H9 (cell line): ENCODE measurements around the gene ZNF230. TPM values are rescaled to one million over a fixed set of nuclear protein-coding genes. Genes with fewer than 3 reads are reported as not detected.

Experiments used
- DNase-seq: peaks from one replicate; pipeline ENCODE4 v3.0.0-alpha.2; 2017
- H2AFZ ChIP-seq: one replicate; pipeline ENCODE4 v1.6.1; 2013; ENCODE audit warnings: mild to moderate bottlenecking, low read length, control low read depth, moderate library complexity
- H2AK5ac ChIP-seq: 2 replicates; pipeline ENCODE4 v1.6.1; 2013; ENCODE audit warnings: low read length, control low read depth, mixed read lengths; ENCODE audit not compliant: insufficient read length
- H2BK120ac ChIP-seq: one replicate; pipeline ENCODE4 v1.6.1; 2013; ENCODE audit warnings: low read depth, mild to moderate bottlenecking, low read length, control low read depth, inconsistent platforms; ENCODE audit not compliant: poor library complexity, severe bottlenecking
- H2BK12ac ChIP-seq: 2 replicates; pipeline ENCODE4 v1.6.1; 2013; ENCODE audit warnings: low read length, control low read depth, mixed read lengths, low read depth; ENCODE audit not compliant: insufficient read length
- H2BK15ac ChIP-seq: 2 replicates; pipeline ENCODE4 v1.6.1; 2013; ENCODE audit warnings: low read depth, low read length, control low read depth
- H2BK20ac ChIP-seq: one replicate; pipeline ENCODE4 v1.6.1; 2013; ENCODE audit warnings: low read depth, mild to moderate bottlenecking, low read length, control low read depth, inconsistent platforms; ENCODE audit not compliant: poor library complexity, severe bottlenecking
- H2BK5ac ChIP-seq: 2 replicates; pipeline ENCODE4 v1.6.1; 2013; ENCODE audit warnings: low read length, control low read depth, mixed read lengths; ENCODE audit not compliant: insufficient read length
- H3K14ac ChIP-seq: 2 replicates; pipeline ENCODE4 v1.6.1; 2013; ENCODE audit warnings: low read length, control low read depth; ENCODE audit not compliant: insufficient read depth
- H3K18ac ChIP-seq: 2 replicates; pipeline ENCODE4 v1.6.1; 2013; ENCODE audit warnings: low read depth, mild to moderate bottlenecking, mixed read lengths, low read length, control low read depth; ENCODE audit not compliant: insufficient read length
- H3K23ac ChIP-seq: 2 replicates; pipeline ENCODE4 v1.6.1; 2013; ENCODE audit warnings: low read length, control low read depth, mixed read lengths, low read depth; ENCODE audit not compliant: insufficient read length
- H3K23me2 ChIP-seq: 2 replicates; pipeline ENCODE4 v1.6.1; 2013; ENCODE audit warnings: low read depth, mild to moderate bottlenecking, mixed read lengths, low read length, control low read depth; ENCODE audit not compliant: insufficient read length, poor library complexity, severe bottlenecking
- H3K27ac ChIP-seq: 2 replicates; pipeline ENCODE4 v1.5.1; 2013; ENCODE audit warnings: low read length, control low read depth, mixed read lengths, low read depth; ENCODE audit not compliant: insufficient read length
- H3K27me3 ChIP-seq: 2 replicates; pipeline ENCODE4 v1.6.1; 2013; ENCODE audit warnings: low read length, control low read depth, inconsistent platforms; ENCODE audit not compliant: insufficient read depth
- H3K4ac ChIP-seq: 2 replicates; pipeline ENCODE4 v1.6.1; 2013; ENCODE audit warnings: low read depth, mild to moderate bottlenecking, control low read depth, inconsistent platforms, low read length, moderate library complexity
- H3K4me1 ChIP-seq: 2 replicates; pipeline ENCODE4 v1.6.1; 2013; ENCODE audit warnings: low read length, control low read depth, inconsistent platforms; ENCODE audit not compliant: insufficient read depth
- H3K4me2 ChIP-seq: 2 replicates; pipeline ENCODE4 v1.6.1; 2013; ENCODE audit warnings: low read length, control low read depth, mixed read lengths; ENCODE audit not compliant: insufficient read length, insufficient read depth
- H3K56ac ChIP-seq: 2 replicates; pipeline ENCODE4 v1.6.1; 2013; ENCODE audit warnings: low read depth, mild to moderate bottlenecking, mixed read lengths, low read length, control low read depth; ENCODE audit not compliant: insufficient read length
- H3K79me1 ChIP-seq: 2 replicates; pipeline ENCODE4 v1.6.1; 2013; ENCODE audit warnings: low read depth, mild to moderate bottlenecking, moderate library complexity, low read length, control low read depth, inconsistent platforms; ENCODE audit not compliant: insufficient read depth, poor library complexity, severe bottlenecking
- H3K79me2 ChIP-seq: 2 replicates; pipeline ENCODE4 v1.6.1; 2013; ENCODE audit warnings: low read length, control low read depth, inconsistent platforms; ENCODE audit not compliant: insufficient read depth
- H3K9ac ChIP-seq: 2 replicates; pipeline ENCODE4 v1.6.1; 2013; ENCODE audit warnings: low read length, control low read depth, mixed read lengths; ENCODE audit not compliant: insufficient read length; ENCODE audit errors: extremely low read depth
- H3K9me3 ChIP-seq: one replicate; pipeline ENCODE4 v1.6.1; 2013; ENCODE audit warnings: low read depth, low read length, inconsistent platforms; ENCODE audit not compliant: control insufficient read depth
- H3T11ph ChIP-seq: one replicate; pipeline ENCODE4 v1.6.1; 2013; ENCODE audit warnings: mild to moderate bottlenecking, low read length, control low read depth, inconsistent platforms
- H4K20me1 ChIP-seq: one replicate; pipeline ENCODE4 v1.6.1; 2013; ENCODE audit not compliant: control insufficient read depth, insufficient read length, insufficient read depth
- H4K5ac ChIP-seq: 2 replicates; pipeline ENCODE4 v1.6.1; 2013; ENCODE audit warnings: low read depth, mild to moderate bottlenecking, mixed read lengths, low read length, control low read depth; ENCODE audit not compliant: insufficient read length
- H4K8ac ChIP-seq: replicated peaks from 2 replicates; pipeline ENCODE4 v1.6.1; 2013; ENCODE audit warnings: low read length, control low read depth, mixed read lengths, low read depth; ENCODE audit not compliant: insufficient read length
- H4K91ac ChIP-seq: 2 replicates; pipeline ENCODE4 v1.6.1; 2013; ENCODE audit warnings: low read depth, mild to moderate bottlenecking, moderate library complexity, mixed read lengths, low read length, control low read depth; ENCODE audit not compliant: insufficient read length
- H3K27ac Mint-ChIP-seq, 3 experiments: 2 replicates in 2 of 3; 3 replicates in 1 of 3; pipeline ENCODE4 v1.8.0; 2020 to 2021; ENCODE audit warnings: mixed read lengths in 3 of 3, mild to moderate bottlenecking in 1 of 3, moderate library complexity in 1 of 3
- H3K27me3 Mint-ChIP-seq: 2 replicates; pipeline ENCODE4 v1.8.0; 2021; ENCODE audit warnings: low read depth, mild to moderate bottlenecking, moderate library complexity, mixed read lengths
- H3K36me3 Mint-ChIP-seq, 3 experiments: 2 replicates in 2 of 3; 3 replicates in 1 of 3; pipeline ENCODE4 v1.8.0; 2020 to 2021; ENCODE audit warnings: low read depth in 3 of 3, mixed read lengths in 3 of 3; ENCODE audit not compliant: insufficient read depth in 1 of 3
- H3K4me1 Mint-ChIP-seq, 2 experiments: 2 replicates each; pipeline ENCODE4 v1.8.0; 2020; ENCODE audit warnings: mixed read lengths in 2 of 2
- H3K4me3 Mint-ChIP-seq, 2 experiments: 2 replicates in 1 of 2; 3 replicates in 1 of 2; pipeline ENCODE4 v1.8.0; 2020 to 2021; ENCODE audit warnings: mild to moderate bottlenecking in 2 of 2, mixed read lengths in 2 of 2, moderate library complexity in 1 of 2
- H3K9me3 Mint-ChIP-seq, 2 experiments: 2 replicates in 1 of 2; 3 replicates in 1 of 2; pipeline ENCODE4 v1.8.0; 2020; ENCODE audit warnings: mild to moderate bottlenecking in 2 of 2, mixed read lengths in 2 of 2, moderate library complexity in 1 of 2
- WGBS: extraction: QIAGEN DNeasy Blood & Tissue Kit; methylation state at CpG from one replicate; pipeline ENCODE4 v1.1.7; 2013; ENCODE audit warnings: missing lambda C conversion rate, low lambda C conversion rate, mixed read lengths; ENCODE audit not compliant: insufficient read length; ENCODE audit errors: extremely low coverage; 5-methylcytosine and 5-hydroxymethylcytosine counted together
- total RNA-seq: library from RNA; stranded (reverse); gene quantifications from 2 replicates; pipeline ENCODE4 v1.2.1, GENCODE V29; 2021
- TF ChIP-seq, protein P1 (sequence below): fragments of 200-600 bp; sonication (generic); conservative IDR thresholded peaks from 3 replicates; pipeline ENCODE4 v1.8.0; 2021; ENCODE audit warnings: antibody characterized with exemption, mild to moderate bottlenecking

Gene ZNF230
- total RNA-seq, 1 experiment from 2014 or later = 3.1 TPM

DNA sequence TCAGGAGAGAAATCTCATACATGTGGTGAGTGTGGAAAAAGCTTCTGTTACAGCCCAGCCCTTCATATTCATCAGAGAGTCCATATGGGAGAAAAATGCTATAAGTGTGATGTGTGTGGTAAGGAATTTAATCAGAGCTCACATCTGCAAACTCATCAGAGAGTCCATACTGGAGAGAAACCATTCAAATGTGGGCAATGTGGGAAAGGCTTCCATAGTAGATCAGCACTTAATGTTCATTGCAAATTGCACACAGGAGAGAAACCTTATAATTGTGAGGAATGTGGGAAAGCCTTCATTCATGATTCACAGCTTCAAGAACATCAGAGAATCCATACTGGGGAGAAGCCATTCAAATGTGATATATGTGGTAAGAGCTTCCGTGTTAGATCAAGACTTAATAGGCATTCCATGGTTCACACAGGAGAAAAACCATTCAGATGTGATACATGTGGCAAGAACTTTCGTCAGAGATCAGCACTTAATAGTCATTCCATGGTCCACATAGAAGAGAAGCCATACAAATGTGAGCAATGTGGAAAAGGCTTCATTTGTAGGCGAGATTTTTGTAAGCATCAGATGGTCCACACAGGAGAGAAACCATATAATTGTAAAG is 36.6 kb upstream of the ZNF230 start:
- H2BK12ac ChIP-seq = no peak overlapping the region
- no peak overlapping the region for H3K4me3 Mint-ChIP-seq

More for the DNA sequence above, 36.6 kb upstream of the ZNF230 start:
- Histone ChIP-seq H2BK20ac (no peak overlapping the region), H3K18ac (no peak overlapping the region), H3K79me1 (no peaks in the 10 kb centered on the region), H2BK120ac (no peak overlapping the region), H2AK5ac (no peak overlapping the region), H3K56ac (no peak overlapping the region), H3K27me3 (no peaks in the 10 kb centered on the region), H3K79me2 (no peaks in the 10 kb centered on the region), H3K23ac (no peak overlapping the region), H2BK15ac (no peak overlapping the region), H3K9me3 (peaks cover 89% of the 10 kb centered on the region), H3K4ac (no peak overlapping the region), H3T11ph (no peak overlapping the region), H4K8ac (no peak overlapping the region), H3K4me1 (no peaks in the 10 kb centered on the region), H3K4me2 (no peak overlapping the region), H2BK5ac (no peak overlapping the region), H4K5ac (no peak overlapping the region), H3K14ac (no peak overlapping the region), H4K20me1 (no peaks in the 10 kb centered on the region), H2AFZ (no peak overlapping the region), H3K9ac (no peak overlapping the region), H3K27ac (no peak overlapping the region), H3K23me2 (no peaks in the 10 kb centered on the region), H4K91ac (no peak overlapping the region)
- H3K4me1 Mint-ChIP-seq = no peaks in the 10 kb centered on the region
- H3K27ac Mint-ChIP-seq = no peak overlapping the region
- H3K36me3 Mint-ChIP-seq = peaks cover 88 to 100% (median 94%) of the 10 kb centered on the region in 3 experiments
- TF ChIP-seq, protein P1, sequence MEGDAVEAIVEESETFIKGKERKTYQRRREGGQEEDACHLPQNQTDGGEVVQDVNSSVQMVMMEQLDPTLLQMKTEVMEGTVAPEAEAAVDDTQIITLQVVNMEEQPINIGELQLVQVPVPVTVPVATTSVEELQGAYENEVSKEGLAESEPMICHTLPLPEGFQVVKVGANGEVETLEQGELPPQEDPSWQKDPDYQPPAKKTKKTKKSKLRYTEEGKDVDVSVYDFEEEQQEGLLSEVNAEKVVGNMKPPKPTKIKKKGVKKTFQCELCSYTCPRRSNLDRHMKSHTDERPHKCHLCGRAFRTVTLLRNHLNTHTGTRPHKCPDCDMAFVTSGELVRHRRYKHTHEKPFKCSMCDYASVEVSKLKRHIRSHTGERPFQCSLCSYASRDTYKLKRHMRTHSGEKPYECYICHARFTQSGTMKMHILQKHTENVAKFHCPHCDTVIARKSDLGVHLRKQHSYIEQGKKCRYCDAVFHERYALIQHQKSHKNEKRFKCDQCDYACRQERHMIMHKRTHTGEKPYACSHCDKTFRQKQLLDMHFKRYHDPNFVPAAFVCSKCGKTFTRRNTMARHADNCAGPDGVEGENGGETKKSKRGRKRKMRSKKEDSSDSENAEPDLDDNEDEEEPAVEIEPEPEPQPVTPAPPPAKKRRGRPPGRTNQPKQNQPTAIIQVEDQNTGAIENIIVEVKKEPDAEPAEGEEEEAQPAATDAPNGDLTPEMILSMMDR = no peak
- WGBS = no CpG with 5 or more reads among the region's 3 CpGs
- no peak for DNase-seq
- H3K9me3 Mint-ChIP-seq = peaks cover 94 to 98% of the 10 kb centered on the region in 2 experiments
- peaks cover 20% of the 10 kb centered on the region for H3K27me3 Mint-ChIP-seq
